Upper lobe of left lung (tissue), 4 donors: ENCODE measurements around the gene CDH6.

Source experiments
- POLR2AphosphoS5 ChIP-seq, 2 donors: sonication (generic); formaldehyde crosslinking; IDR thresholded peaks; one replicate each; pipeline ENCODE4 v1.5.1; 2017; ENCODE audit warnings: antibody characterized with exemption in 2 of 2
- TF ChIP-seq, protein P1 (sequence below), 6 experiments: fragments of 450-650 bp in 4 of 6; fragments of 200-600 bp in 2 of 6; sonication (generic) in 2 of 6; IDR thresholded peaks; one replicate each; pipeline ENCODE4 v1.5.1; 2016 to 2019; ENCODE audit warnings: antibody characterized with exemption in 6 of 6

GRCh38 chr5:31172881-31173280 lies 20.6 kb upstream of the CDH6 start:
- TF ChIP-seq, protein P1, sequence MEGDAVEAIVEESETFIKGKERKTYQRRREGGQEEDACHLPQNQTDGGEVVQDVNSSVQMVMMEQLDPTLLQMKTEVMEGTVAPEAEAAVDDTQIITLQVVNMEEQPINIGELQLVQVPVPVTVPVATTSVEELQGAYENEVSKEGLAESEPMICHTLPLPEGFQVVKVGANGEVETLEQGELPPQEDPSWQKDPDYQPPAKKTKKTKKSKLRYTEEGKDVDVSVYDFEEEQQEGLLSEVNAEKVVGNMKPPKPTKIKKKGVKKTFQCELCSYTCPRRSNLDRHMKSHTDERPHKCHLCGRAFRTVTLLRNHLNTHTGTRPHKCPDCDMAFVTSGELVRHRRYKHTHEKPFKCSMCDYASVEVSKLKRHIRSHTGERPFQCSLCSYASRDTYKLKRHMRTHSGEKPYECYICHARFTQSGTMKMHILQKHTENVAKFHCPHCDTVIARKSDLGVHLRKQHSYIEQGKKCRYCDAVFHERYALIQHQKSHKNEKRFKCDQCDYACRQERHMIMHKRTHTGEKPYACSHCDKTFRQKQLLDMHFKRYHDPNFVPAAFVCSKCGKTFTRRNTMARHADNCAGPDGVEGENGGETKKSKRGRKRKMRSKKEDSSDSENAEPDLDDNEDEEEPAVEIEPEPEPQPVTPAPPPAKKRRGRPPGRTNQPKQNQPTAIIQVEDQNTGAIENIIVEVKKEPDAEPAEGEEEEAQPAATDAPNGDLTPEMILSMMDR (IDR thresholded peaks at IDR 0.05), result no peak
- TF ChIP-seq POLR2AphosphoS5 (IDR thresholded peaks at IDR 0.05), result no peak
